ENCODE data around the gene COPS7A. TPM values are rescaled to one million over a fixed set of nuclear protein-coding genes. Genes with fewer than 3 reads are reported as not detected.

Gene COPS7A
- total and polyA plus RNA-seq, 9 of the 15 experiments (the other 6 are each of a cell fraction or from before 2014, with no cell fraction given), result 12.7 to 36.0 (median 24.3) TPM

- Histone ChIP-seq H3K9me1 (ENCODE audit: control insufficient read depth, insufficient read depth, low read length) (peaks cover 3% of the 10 kb centered on the region), H2AFZ (ENCODE audit: low read depth, low read length) (peak within 1 kb of the TSS; percentile 83), H3K4me2 (ENCODE audit: insufficient read depth, low read length) (peak within 1 kb of the TSS; percentile 99), H3K4me1 (replicated peaks in 1 of 2; ENCODE audit: control insufficient read depth in 2 of 2, insufficient read depth in 2 of 2, low read length in 2 of 2) (peaks cover 22 to 25% of the 10 kb centered on the region in 2 experiments), H3K9ac (ENCODE audit: insufficient read depth in 1 of 2, low read depth in 2 of 2, low read length in 2 of 2) (peak within 1 kb of the TSS; percentile 98 to 99), H3K79me2 (ENCODE audit: control insufficient read depth, insufficient read depth, low read length) (peaks cover 31% of the 10 kb centered on the region), H3K27ac (ENCODE audit: extremely low read depth, low read depth, low read length) (peak within 1 kb of the TSS; percentile 99), H4K20me1 (replicated peaks; ENCODE audit: control insufficient read depth, insufficient read depth, low read length) (peaks cover 5% of the 10 kb centered on the region; the same call in 1 of the 2 replicates), H3K36me3 (ENCODE audit: control insufficient read depth, insufficient read depth, low read length) (peaks cover 40% of the 10 kb centered on the region; the same call in 2 of the 3 replicates), H3K4me3 (peak within 1 kb of the TSS; percentile 99), H3K9me3 (replicated peaks; ENCODE audit: control insufficient read depth, insufficient read depth, low read depth, low read length) (no peaks in the 10 kb centered on the region), H3K27me3 (ENCODE audit: control insufficient read depth in 2 of 2, insufficient read depth in 2 of 2, low read length in 2 of 2) (no peaks in the 10 kb centered on the region)
- ChIA-PET POLR2A (interaction anchor here (0.5 to 2.4 kb wide), 14 partner anchors 11 to 190 kb away, joined by 3 to 10 read pairs (median 4); partner anchors contain the start of genes COPS7A, GPR162, P3H3 and RNU7-1), CTCF (ENCODE audit: low intra/inter-chr PET ratio) (interaction anchor here (0.8 to 2.1 kb wide), 5 partner anchors 26 to 83 kb away, joined by 3 to 24 read pairs (median 6); no protein-coding TSS in a partner anchor)
- DNase-seq (ENCODE audit: extremely low read depth in 1 of 4, low spot score in 3 of 4) (peak; percentile 93 to 97 (median 94)), FAIRE-seq (peak; percentile 98), ATAC-seq (peak; percentile 97)
- intact Hi-C loops (cut with micrococcal nuclease) (loop anchor here (1.0 kb wide), 3 partner anchors 15 to 72 kb away; no protein-coding TSS in a partner anchor), in situ Hi-C loops (cut with MboI) (no loop called here)
- WGBS (ENCODE audit: insufficient coverage, low coverage, missing lambda C conversion rate), result under 1% methylated on average over 31 of the region's 62 CpGs
- TSS peak; percentile 91 for BruUV-seq (replicated peaks)
- peak; percentile 81 for TF ChIP-seq EP400 (IDR thresholded peaks at IDR 0.05)
- no peak for TF ChIP-seq ZC3H4 (CRISPR knock-in tag; IDR thresholded peaks at IDR 0.05; ENCODE audit: borderline replicate concordance)
- no peak for TF ChIP-seq ILF3 (IDR thresholded peaks at IDR 0.05; ENCODE audit: borderline replicate concordance)
- TF ChIP-seq NR3C1 (CRISPR knock-in tag; IDR thresholded peaks at IDR 0.05), result no peak
- TF ChIP-seq SRSF3 (IDR thresholded peaks at IDR 0.05; ENCODE audit: insufficient read depth, low read length), result no peak
- no peak for TF ChIP-seq ELK3 (CRISPR knock-in tag; IDR thresholded peaks at IDR 0.05)
- TF ChIP-seq HCFC1 (IDR thresholded peaks at IDR 0.05; ENCODE audit: low read depth, low read length), result peak; percentile 50; the same call in 1 of the 2 replicates
- TF ChIP-seq ATF1 (CRISPR knock-in tag; IDR thresholded peaks at IDR 0.05), result no peak; the same call in 1 of the 2 replicates
- peak; percentile 97 for TF ChIP-seq ATF1 (tag; IDR thresholded peaks at IDR 0.05)
- no peak for TF ChIP-seq IRF2 (CRISPR knock-in tag; IDR thresholded peaks at IDR 0.05)
- no peak for TF ChIP-seq TAF15 (IDR thresholded peaks at IDR 0.05; ENCODE audit: low read depth, low read length)
- TF ChIP-seq HDGF (IDR thresholded peaks at IDR 0.05), result no peak
- no peak for TF ChIP-seq HMGXB4 (CRISPR knock-in tag; IDR thresholded peaks at IDR 0.05)
- TF ChIP-seq PRMT5 (CRISPR knock-in tag; IDR thresholded peaks at IDR 0.05), result no peak
- TF ChIP-seq ZBTB12 (CRISPR knock-in tag; IDR thresholded peaks at IDR 0.05), result peak; percentile 74
- TF ChIP-seq HMG20B (CRISPR knock-in tag; IDR thresholded peaks at IDR 0.05), result no peak
- TF ChIP-seq CHD1 (IDR thresholded peaks at IDR 0.05; ENCODE audit: low read length), result no peak
- TF ChIP-seq ZFX (CRISPR knock-in tag; IDR thresholded peaks at IDR 0.05), result peak; percentile 95
- 0 out of 2 replicates have a peak, but pooled peaks have one; percentile 24 for TF ChIP-seq SMARCA5 (IDR thresholded peaks at IDR 0.05)
- peak; percentile 97 for TF ChIP-seq ATF7 (IDR thresholded peaks at IDR 0.05)
- no peak for TF ChIP-seq HLTF (IDR thresholded peaks at IDR 0.05)
Observed at GRCh38 chr12:6752921-6753771, 29.3 kb downstream of the COPS7A start, which contains the start of gene MLF2. TSS of gene MLF2 (minus strand) at chr12:6753141. CDS start at chr12:6752334, 807 bp downstream.

All from K562 (cell line).